Liver (tissue), 3 donors: ENCODE data around the gene TUBGCP6.

Experiments
- ATF3 ChIP-seq: IDR thresholded peaks from 2 replicates; pipeline ENCODE4 v1.6.1; 2016; ENCODE audit warnings: antibody characterized with exemption
- CTCF ChIP-seq: fragments of 150-350 bp; IDR thresholded peaks from 2 replicates; pipeline ENCODE4 v1.5.1; 2017; ENCODE audit warnings: improper control_type of control experiment, low read depth, low read length; ENCODE audit not compliant: missing input control
- GABPA ChIP-seq, 2 donors: IDR thresholded peaks in 1 of 2; conservative IDR thresholded peaks in 1 of 2; 2 replicates each; pipeline ENCODE4 v1.6.1; 2016; ENCODE audit warnings: antibody characterized with exemption in 2 of 2, mild to moderate bottlenecking in 1 of 2, moderate library complexity in 1 of 2
- HNF4G ChIP-seq: IDR thresholded peaks from 2 replicates; pipeline ENCODE4 v1.6.1; 2016; ENCODE audit warnings: antibody characterized with exemption
- MAX ChIP-seq: IDR thresholded peaks from 2 replicates; pipeline ENCODE4 v1.6.1; 2016; ENCODE audit warnings: antibody characterized with exemption
- REST ChIP-seq: IDR thresholded peaks from 2 replicates; pipeline ENCODE4 v1.6.1; 2016; ENCODE audit warnings: antibody characterized with exemption, mild to moderate bottlenecking
- SP1 ChIP-seq: IDR thresholded peaks from 2 replicates; pipeline ENCODE4 v1.6.1; 2018; ENCODE audit warnings: antibody characterized with exemption, mild to moderate bottlenecking
- YY1 ChIP-seq: IDR thresholded peaks from 2 replicates; pipeline ENCODE4 v1.6.1; 2016; ENCODE audit warnings: antibody characterized with exemption, mild to moderate bottlenecking
- donor health status: healthy.
- donor health status: healthy.

GRCh38 chr22:50259302-50259701 is 14.5 kb upstream of the TUBGCP6 start:
- TF ChIP-seq REST (no peak), CTCF (no peak), YY1 (no peak), ATF3 (no peak), GABPA (IDR thresholded peaks at IDR 0.05 in 1 of 2, conservative IDR thresholded peaks at IDR 0.05 in 1 of 2) (no peak), SP1 (no peak), HNF4G (no peak), MAX (no peak)
